Activated CD4-positive, alpha-beta T cell treated with anti-CD3 and anti-CD28 coated beads for 4 hours (primary cell): ENCODE data around the gene ABR.
A peak's percentile ranks its signal among the peaks of the same experiment; 100 is the strongest.
"Not testable (repeated sequence)": the region's sequence is repeated elsewhere in the genome, so short reads cannot be mapped to it uniquely, and the experiment has no call there.

Experiments
- DNase-seq, 2 donors: peaks; one replicate each; pipeline ENCODE4 v3.0.0-alpha.2; 2020

The ABR gene

DNA sequence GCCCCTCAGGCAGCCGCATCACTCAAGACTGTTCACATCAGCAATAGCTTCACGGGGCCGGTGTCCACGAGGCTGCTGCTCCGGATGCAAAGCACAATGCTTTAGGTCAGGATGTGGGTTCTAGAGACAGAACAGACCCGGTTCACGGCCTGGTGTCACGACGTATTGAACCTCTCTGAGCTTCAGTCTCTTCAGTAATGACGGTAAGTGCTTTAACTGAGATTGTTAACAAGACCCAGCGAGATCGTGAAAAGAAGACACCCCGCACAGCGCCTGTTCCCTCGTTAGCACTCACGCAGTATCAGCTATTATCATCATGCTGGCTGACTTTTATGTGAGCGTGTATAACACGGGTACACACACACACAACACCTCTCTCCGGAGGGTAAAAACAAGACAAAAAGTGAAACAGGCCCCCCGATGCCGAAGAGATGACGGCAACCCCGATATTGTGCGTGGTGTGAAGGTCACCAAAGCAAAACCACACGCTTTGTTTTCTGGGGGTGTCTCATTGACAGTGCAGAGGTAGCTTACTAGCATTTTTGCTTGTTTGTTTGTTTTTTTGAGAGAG is 21.4 kb upstream of the ABR start:
- peak in 1 of 2 donors; percentile 20 for DNase-seq

DNA sequence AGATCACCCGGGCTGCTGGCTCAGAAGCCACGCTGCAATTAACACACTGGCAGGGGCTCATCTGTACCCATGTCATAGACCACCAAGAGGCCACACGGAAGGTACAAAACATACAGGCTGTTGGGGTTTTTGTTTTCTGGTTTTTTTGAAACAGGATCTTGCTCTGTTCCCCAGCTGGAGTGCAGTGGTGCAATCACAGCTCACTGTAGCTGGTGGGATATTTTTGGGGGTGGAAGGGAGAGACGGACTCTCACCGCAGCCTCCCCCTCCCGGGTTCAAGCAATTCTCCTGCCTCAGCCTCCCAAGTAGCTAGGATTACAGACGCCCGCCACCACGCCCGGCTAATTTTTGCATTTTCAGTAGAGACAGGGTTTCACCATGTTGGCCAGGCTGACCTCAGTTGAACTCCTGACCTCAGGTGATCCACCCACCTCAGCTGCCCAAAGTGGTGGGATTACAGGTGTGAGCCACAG is 19.5 kb upstream of the ABR start:
- not testable (repeated sequence) for DNase-seq

DNA sequence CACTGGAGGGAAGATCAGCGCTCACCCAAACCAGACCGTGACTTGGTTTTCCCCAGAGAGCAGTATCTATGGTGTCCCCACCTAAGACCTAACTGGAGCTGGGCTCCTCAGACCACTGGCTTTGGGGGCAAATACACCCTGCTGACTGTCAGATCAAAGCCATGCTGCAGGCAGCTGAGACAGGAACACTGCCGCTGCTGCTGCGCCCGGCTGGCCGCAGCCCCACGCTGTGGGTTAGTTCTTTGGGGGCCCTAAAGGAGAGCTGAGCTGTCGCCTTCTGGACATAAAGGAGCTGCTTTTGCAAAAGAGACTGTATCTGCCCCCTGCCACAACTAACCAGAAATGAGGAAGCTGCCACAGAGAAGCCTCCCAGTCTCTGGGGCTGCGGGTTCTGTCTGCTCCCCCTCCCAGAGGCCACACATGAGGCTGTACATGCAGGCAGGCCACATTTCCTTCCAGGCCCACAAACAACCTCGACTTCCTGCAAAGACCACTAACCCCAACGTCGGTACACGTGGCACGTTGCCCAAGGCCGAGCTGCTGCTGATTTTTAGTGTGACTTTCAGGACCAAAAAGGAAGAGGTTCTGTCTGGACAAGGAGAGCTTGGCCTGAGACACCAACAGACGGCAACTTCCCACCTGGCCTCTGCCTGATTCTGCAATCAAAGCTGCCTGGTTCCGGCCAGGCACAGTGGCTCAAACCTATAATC is 18.2 kb upstream of the ABR start:
- DNase-seq = peak in 1 of 2 donors; percentile 34

DNA sequence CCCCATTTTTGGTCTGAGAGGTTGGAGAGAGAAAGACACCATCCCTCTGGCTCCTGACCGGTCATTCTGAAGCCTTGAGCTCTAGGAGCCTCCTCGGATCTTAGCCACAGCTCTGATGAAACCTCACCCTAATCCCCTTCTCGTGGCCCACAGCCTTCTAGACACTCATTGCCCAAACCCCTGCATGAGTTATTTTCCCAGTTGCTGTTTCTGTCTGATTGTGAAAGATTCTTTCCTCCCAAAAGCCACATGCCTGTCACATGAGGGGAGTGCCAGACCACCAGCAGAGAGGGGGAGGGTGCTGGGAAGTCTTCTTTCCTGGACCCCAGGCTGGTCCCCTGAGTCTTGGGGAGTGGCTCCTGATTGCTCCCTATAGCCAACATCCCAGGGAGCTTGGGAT is 17.6 kb upstream of the ABR start:
- DNase-seq = no peak

DNA sequence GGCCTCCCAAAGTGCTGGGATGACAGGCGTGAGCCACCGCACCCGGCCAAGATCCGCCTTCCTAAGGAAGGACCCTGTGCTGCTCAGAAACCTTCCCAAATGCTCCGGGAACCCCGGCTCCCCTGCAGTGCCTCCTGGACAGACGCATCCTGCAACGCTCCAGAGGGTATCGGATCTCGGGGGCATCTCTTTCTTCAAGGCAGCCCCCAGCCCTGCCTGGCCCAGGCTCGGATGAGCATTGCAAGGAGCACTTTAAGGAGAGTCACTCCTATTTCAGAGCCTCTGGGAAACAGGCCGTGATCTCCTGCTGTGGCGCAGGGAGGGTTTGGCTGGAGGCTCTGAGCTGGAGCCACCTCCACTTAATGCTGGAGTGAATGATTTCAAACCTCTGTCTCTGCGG is 17.2 kb upstream of the ABR start:
- no peak for DNase-seq

DNA sequence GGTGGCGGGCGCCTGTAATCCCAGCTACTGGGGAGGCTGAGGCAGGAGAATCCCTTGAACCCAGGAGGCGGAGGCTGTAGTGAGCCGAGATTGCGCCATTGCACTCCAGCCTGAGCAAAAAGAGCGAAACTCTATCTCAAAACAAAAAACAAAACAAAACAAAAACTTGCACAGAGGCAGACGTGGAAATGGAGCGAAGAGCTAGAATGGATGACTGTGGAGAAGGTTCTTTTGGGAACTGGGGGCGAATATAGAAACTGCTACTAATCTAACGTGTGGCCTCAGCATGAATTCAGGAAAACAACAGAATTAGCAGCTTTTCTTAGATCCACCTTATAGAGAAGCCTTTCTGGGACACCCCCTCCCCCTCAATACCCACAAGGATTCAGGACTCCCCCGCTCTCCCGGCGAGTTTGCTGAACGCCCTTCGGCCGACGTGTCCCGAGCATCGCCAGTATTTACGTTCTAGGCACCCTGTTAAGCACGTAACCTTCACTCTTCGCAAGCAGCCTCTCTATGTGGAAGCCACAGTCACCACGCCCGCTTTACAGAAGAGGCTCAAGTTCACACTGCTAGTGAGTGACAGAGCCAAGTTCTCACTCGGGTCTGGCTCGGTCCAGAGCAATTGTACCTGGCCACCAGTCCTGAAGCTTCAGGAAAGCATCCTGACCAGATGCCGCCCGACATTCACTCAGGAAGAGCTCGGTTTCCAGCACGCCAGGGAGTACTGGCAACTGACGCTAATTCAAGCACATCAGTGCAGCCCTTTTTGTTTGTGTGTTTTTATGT is 13.3 kb upstream of the ABR start:
- DNase-seq = no peak

DNA sequence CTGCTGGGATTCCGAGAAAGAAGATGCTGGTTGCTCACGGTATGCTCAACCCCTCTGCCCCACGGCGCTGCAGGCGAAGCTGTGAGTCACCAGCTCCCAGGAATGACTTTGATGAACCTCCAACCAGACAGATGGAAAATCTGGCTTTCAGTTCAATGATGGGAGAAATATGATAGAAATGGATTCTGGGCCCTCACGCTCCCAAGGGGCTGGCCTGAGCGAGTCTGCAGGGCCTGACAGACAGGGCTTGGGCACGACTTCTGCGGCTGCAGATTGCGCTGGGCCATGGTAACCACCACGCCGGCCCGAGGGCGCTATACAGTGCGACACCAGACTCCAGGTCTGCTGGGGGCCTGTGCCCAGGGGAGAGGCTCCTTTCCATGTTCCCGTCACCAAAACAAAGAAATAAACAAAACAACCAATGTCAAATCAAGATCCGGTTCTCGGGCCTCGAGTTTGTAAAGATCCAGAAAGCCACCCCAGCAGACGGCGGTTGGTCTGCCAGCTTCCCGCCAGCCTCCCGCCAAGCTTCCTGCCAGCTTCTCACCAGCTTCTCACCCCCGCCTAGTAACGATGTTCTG is 11.1 kb upstream of the ABR start:
- no peak for DNase-seq

DNA sequence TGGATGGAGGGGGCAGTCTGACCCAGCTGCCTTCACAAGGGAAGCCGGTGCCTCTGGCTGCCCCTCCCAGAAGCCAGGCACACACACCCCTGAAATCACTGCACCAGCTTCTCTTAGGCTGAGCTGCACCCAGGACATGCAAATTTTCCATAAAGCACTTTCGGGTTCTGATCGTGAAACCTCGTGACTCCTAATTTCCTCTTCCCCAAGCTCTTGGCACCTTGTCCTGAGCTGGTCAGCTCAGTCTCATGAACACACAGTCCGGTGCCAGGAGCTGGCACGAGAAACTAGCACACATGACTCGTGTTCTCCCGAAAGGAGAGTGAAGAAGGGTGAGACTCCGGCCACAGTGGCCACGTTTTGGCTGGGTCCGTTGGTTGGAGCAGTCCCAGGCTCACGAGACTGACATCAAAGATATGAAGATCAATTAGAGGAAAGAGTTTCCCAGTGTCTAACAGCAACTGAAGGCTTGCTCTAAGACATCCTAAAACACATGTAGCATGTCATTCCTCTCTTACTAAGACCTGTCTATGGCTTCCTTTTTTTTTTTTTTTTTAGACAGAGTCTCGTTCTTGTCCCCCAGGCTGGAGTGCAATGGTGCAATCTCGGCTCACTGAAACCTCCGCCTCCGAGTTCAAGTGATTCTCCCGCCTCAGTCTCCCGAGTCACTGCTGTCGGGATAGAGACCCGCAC is 9.2 kb upstream of the ABR start:
- no peak for DNase-seq

DNA sequence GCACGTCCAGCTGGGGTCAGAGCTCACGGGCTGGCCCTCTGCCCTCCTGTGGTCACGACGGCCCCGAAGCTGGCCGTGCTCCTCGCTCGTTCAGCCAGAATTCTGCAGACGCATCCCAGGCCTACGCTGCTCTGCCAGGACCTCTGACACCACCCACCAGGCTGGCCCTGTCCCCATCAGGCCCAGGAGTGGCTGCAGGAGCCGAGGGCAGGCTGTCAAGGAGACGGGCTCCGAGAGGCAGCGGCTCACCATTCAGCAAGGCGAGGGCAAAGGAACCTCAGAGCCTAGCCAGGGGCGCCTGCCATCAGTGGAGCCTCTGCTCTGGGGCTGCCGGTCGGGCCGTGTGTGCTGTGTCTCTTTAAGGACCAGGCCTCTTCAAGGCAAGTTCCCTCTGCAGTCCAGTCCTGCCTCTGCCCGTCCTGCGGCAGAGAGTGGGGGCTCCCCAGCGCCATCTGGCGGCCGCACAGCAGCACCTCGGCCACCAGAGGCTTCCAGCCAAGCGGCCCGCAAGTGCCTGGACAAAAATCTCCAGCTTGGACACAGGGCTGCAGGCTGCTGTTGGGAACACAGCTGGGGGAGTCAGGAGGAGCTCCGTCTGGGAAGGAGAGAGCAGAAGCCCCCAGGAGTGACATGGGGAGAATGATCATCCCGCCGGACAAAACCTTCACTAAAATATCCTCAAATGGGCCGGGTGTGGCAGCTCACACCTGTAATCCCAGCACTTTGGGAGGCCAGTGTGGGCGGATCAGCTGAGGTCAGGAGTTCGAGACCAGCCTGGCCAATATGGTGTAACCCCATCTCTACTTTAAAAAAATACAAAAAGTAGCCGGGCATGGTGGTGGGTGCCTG is 7.4 kb upstream of the ABR start:
- DNase-seq = peak; percentile 66

DNA sequence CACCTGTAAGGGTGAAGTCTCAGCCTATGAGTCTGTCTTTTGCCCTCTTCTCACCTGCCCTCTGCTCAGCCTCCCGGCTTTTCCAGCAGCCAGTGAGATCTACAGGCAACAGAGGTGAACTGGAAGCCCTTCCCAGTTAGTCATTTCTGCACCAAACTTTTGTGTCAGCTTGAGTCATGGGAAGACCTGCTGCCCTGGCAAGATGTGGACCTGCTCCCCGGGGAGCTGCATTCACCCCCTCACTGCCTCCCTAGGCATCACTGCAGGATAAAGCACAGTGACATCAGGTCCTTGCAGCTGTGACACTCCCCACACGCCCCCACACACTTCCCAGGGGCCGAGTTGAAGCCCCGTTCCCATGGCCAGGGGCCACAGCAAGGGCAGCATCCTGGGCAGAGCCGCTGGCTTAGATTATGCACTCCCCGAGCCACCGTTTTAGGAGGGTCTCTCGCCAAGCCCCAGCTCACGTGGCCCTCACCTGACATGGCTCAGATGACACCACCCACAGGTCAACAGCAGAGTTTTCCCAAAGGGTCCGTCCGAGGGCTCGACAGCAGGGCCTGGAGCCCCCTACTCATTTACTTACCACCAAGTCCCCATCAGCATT is 6.5 kb upstream of the ABR start:
- DNase-seq = no peak

DNA sequence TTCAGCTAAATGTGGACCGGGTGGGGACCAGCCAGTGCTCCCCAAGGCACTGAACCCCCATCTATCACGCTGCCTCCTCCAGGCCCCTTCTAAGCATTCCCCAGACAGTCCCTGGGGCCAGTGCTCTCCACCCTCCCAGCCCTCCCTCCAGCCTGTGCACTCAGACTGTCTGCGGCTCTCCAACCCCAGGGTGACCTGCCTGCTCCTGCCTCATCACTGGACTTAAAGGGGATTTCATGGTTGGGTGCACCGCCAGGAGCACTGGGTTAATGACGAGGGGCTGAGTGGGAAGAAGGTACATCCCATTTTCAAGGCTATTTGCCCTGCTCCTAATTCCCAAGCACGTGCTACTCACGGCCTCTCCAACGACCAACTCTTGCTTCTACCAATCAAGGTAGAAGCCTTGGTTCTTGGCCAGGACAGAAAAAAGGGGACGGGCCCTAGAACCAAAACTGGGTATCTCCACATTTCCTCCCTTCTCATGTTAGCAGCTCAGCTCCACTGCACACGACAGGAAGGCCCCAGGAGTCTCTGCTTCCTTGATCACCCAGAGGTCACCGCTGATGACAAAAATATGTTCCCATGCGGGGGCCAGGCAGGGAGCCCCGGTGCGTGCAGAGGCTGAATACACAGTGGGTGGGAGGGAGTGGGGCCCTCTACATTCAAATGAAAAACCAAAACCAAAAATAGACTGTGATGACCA is 3.5 kb upstream of the ABR start:
- DNase-seq = no peak

DNA sequence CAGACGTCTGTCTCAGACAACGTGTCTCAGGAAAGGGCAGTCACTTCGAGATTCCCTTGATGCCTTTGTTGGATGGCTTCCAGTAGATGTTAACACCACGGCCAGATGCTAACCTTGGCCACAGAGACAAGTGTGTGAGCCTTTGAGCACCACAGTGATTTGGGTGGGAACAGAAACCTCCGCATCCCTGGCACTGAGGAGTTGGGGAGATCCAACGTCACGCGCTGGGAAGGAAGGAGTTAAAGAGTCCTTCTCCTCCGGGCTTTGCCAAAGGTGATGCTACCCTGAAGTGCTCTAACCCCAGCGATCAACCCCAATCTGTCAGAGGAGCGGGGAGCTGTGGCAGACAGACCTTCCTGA is 3.0 kb upstream of the ABR start:
- no peak for DNase-seq

DNA sequence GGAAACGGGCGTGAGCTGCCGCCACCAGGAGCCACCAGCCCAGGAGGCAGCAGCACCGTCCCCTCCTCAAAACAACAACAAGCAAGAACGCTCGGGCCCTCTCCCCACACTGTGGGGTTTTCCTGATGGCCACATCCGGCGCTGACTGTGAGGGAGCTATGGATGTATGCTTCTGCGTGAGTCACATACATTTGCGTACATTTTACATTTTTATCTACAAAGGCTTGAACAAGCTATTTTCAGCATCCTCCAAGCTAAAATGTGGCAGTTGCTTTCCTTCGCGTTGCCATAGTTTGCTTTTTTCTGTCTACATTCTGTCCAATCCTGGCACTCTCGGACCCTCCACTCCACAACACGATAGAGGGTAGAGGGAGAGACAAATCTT is 2.0 kb upstream of the ABR start:
- DNase-seq = no peak

DNA sequence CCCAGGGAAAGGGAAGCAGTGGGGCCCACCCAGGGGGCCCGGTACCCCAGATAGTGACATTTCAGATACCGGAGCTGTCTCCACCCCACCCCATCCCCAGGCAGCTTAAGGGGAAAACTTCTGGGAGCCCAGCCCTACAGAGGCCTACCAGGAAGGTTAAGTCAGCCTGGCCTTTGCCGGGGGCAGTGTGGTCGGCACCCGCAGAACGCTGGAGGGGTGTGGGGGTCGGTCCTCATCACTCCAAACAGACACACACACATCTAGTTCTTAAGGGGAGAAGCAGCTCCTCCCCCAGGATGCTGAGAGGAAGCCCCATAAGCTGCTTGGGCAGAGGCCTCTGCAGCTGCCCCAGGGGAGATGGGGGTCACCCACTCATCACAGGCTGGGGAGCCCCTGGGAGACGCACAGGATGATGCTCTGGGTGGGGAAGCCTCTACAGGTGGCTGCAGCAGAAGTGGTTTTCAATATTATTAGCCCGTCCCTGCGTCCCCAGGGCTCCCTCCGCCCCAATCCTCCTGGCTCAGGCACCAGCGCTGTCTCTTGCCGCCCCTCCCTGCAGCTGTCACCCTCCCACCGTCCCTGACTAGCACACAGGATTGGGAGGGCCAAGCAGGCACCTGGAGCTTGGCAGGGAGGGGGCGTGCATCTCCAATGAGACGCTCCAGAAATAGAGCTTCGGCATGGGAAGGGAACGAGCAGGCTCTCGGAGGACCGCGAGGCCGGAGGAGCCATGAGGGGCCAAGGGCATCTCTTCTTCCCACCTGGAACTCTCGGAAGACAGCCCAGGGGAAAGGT is 1.4 kb upstream of the ABR start:
- DNase-seq = no peak

DNA sequence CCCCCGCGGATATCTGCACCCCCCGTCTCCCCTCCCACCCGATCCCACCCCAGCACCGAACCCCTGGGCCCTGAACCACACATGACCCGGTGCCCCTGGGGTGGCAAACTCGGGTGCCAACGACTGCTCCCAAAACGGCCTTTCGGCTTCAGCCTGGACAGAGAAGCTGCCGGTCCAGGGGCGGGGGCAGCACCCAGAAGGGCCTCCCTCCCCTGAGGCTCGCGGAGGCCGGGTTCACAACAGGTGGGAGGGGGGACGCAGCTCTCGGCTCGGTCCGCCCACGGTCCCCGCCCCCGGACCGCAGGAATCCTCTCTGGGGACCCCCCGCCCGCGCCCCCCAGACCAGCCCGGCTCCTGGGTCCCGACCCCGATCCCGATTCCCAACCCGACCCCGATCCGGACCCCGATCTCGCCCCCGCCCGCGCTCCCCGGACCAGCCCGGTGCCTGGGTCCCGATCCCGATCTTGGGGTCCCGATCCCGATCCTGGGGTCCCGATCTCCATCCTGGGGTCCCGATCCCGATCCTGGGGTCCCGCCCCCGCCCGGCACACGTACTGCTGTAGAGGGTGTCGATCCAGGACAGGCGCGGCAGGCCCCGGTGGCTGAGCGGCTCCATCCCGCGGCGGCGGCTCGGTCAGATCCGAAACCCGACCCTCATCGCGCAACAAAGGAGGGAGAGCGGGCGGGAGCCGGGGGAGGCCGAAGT is 516 bp downstream of the ABR start:
- DNase-seq = peak in 1 of 2 donors; percentile 36

DNA sequence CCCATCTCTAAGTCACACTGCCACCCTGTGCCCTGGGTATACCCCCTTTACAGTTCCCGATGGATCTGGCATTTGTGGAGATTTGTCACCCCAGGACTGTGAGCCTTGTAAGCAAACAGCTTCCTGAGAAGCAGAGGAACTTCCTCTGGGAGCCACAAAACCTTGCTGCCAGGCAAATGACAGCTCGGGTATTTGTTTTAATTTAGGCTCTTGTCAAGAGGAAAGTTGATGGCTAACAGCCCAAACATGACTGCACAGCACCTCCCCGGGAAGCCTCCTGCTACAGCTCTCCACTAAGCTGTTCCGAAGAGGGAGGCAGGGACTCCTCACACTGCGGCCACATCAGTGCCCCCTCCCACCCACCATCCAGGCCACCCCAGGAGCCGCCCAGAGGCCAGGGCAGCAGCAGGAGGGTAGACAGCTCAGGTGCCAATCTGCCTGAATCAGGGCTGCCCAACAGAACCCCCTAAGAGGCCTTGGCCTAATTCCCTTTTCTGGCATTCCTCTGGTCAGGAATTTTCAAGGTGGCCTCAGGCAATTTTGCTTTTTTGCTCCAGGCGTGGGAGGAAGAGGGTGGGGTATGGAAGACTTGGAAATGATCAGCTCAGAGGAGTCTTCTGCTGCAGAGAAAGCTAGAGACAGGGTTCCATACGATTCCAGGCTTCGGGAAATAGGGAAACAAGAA is 2.6 kb downstream of the ABR start:
- DNase-seq = no peak

DNA sequence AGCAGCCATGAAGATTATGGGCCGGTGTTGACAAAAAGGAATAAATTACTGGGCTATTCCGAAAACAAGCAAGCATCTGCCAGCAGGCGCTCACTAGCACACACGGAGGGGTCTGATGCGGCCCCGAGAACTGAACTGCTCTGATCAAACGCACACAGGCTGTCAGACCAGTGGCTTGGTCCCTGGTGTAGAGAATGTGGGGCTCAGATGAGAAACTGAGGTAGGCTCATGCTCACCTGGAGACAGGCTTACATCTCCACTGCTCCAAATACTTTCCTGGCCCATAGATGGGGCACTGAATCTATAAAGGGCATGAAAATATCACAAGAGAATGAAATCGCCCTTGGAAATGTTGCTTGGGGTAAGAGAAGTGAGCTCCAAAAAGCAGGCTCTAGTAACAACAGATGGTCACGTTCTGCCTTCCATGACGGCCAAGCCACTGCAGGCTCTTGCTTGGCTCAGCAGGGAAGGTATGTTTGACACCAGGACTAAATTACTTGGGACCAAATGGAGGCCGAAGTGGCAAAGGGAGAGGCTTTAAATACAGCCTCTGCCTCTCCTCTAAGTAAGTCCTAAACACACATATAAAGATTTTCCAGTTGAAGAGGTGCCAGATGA is 5.4 kb downstream of the ABR start:
- no peak for DNase-seq
